AG04450 (cell line): ENCODE measurements around the gene TMEM87B. TPM values are rescaled to one million over a fixed set of nuclear protein-coding genes. Genes with fewer than 3 reads are reported as not detected.

ENCODE experiments used
- CTCF ChIA-PET: fragments of 300-600, 350-600 bp; formaldehyde crosslinking; extraction: SDS; loops from one replicate; lab custom pipeline; 2022; ENCODE audit warnings: antibody characterized with exemption, inconsistent platforms; lab: Charles Lee
- POLR2A ChIA-PET: fragments of 350-600 bp; formaldehyde crosslinking; extraction: SDS; loops from one replicate; lab custom pipeline; 2021; ENCODE audit warnings: antibody characterized with exemption, inconsistent platforms; lab: Yijun Ruan, JAX
- DNase-seq: peaks from one replicate; pipeline ENCODE4 v3.0.0-alpha.2; 2011; ENCODE audit warnings: low read depth, low spot score
- H3K27ac ChIP-seq: one replicate; pipeline ENCODE4 v1.5.1; 2012; ENCODE audit warnings: low read depth, low read length, control low read depth
- H3K27me3 ChIP-seq: one replicate; pipeline ENCODE4 v1.6.0; 2012; ENCODE audit warnings: low read length; ENCODE audit not compliant: control insufficient read depth, insufficient read depth
- H3K4me3 ChIP-seq: 2 replicates; pipeline ENCODE4 v1.5.1; 2011; ENCODE audit warnings: mild to moderate bottlenecking, low read depth, low read length, control low read depth
- H3K9me3 ChIP-seq: 2 replicates; pipeline ENCODE4 v1.5.1; 2012; ENCODE audit warnings: low read length; ENCODE audit not compliant: control insufficient read depth, insufficient read depth
- CTCF ChIP-seq: IDR thresholded peaks from 2 replicates; pipeline ENCODE4 v1.5.1; 2011; ENCODE audit warnings: low read depth, low read length, control low read depth, inconsistent platforms
- polyA plus RNA-seq: library from polyadenylated mRNA; depleted of rRNA; stranded (reverse); fragments of >200 nt; gene quantifications from 2 replicates; pipeline ENCODE4 v1.2.3, GENCODE V29; 2011

The TMEM87B gene
- polyA plus RNA-seq, 1 experiment, result 24.5 TPM

DNA sequence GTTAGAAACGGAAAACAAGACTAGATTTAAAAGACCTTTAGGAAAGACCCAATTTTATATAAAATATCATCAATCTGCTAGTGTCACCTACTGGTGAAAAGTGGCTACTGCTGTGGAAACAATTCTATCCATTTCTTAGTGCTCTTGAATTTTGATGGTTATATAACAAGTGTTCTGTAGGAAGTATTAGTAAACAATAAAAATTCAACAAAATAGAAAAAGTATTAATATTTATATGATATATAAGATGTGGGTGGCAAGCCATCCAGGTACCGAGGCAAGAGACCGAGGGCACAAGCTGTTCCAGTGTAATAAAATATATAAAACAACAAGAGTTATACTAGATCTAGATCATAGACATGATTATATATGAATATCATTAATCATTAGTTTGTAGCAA, 6.2 kb upstream of the TMEM87B start:
- Histone ChIP-seq H3K4me3 (no peak overlapping the region), H3K9me3 (peaks cover 9% of the 10 kb centered on the region), H3K27ac (no peak overlapping the region), H3K27me3 (peaks cover 8% of the 10 kb centered on the region)
- ChIA-PET CTCF (interaction anchor here (0.9 to 6.1 kb wide), 7 partner anchors 16 to 165 kb away, joined by 3 to 103 read pairs (median 4); partner anchors contain the start of gene ANAPC1), POLR2A (no interaction called here)
- no peak for DNase-seq
- peak; percentile 90 for TF ChIP-seq CTCF

DNA sequence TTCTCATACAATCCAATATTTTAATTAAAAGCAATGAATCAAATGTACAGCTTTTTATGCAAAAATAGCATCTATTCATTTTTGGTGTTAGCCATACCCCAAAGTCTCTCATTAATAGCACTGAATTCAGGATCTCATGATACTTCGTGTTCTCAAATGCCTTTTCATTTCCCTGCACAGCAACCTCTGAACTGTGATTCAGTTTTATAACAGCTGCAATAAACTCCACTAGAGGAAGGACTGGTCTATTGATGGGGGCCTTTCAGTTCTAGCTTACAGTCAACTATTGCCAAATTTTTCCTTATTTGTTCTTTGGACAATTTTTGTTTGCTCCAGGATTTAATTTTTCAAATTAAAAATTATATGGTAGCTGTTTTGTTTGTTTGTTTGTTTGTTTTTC, 4.8 kb upstream of the TMEM87B start:
- CTCF ChIA-PET, result interaction anchor here (0.7 to 6.1 kb wide), 10 partner anchors 13 to 403 kb away, joined by 3 to 103 read pairs (median 4); partner anchors contain the start of gene MERTK
- POLR2A ChIA-PET, result no interaction called here
- TF ChIP-seq CTCF, result no peak

DNA sequence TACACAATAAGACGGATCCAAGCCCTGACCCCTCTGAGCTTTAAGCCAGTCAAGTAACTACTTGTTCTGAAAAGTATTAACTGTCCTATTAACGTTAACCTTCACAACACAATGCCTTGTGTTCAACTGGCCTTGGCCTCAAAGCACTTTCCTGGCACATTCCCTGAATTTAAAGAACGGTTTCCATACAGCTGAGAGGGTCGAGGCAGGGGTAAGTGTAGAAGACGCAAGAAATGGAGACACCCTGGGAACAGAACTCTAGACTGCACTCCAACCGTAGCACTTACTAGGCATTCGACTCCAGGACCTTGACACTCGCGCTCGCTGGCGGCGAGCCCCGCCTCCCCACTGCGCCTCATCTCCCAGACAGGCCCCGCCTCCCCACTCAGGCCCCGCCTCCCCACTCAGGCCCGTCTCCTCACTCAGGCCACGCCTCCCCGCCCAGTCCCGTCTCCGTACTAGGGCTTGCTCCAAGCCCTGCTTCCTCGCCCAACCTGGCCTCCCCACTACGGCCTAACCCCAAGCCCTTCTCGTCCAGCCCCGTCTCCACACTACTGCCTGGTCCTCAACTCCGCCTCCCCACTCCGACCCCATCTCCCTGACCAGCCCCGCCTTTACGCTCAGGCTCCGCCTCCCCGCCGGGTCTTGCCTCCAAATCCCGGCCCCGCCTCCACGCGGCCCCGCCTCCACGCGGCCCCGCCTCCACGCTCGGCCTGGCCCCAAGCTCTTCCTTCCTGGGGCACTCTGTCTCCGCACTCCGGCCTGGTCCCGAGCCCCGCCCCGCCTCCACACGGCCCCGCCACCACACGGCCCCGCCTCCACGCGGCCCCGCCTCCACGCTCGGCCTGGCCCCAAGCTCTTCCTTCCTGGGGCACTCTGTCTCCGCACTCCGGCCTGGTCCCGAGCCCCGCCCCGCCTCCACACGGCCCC, 887 bp upstream of the TMEM87B start:
- Histone ChIP-seq H3K4me3 (peak overlapping the region; percentile 84), H3K27me3 (no peaks in the 10 kb centered on the region), H3K9me3 (peaks cover 3% of the 10 kb centered on the region; the same call in 1 of the 2 replicates), H3K27ac (peak overlapping the region; percentile 57)
- POLR2A ChIA-PET, result interaction anchor here (0.6 to 1.5 kb wide), 7 partner anchors 9 to 170 kb away, joined by 3 to 7 read pairs (median 3); partner anchors contain the start of gene ANAPC1
- CTCF ChIA-PET, result interaction anchor here (0.6 to 1.6 kb wide), 3 partner anchors 157 to 171 kb away, joined by 3 to 4 read pairs (median 3); no protein-coding TSS in a partner anchor
- peak; percentile 87 for DNase-seq
- TF ChIP-seq CTCF, result no peak

More for the DNA sequence above, 4.8 kb upstream of the TMEM87B start:
- Histone ChIP-seq H3K27ac (no peak overlapping the region), H3K4me3 (no peak overlapping the region), H3K9me3 (no peaks in the 10 kb centered on the region), H3K27me3 (peaks cover under 1% of the 10 kb centered on the region)
- DNase-seq, result no peak

DNA sequence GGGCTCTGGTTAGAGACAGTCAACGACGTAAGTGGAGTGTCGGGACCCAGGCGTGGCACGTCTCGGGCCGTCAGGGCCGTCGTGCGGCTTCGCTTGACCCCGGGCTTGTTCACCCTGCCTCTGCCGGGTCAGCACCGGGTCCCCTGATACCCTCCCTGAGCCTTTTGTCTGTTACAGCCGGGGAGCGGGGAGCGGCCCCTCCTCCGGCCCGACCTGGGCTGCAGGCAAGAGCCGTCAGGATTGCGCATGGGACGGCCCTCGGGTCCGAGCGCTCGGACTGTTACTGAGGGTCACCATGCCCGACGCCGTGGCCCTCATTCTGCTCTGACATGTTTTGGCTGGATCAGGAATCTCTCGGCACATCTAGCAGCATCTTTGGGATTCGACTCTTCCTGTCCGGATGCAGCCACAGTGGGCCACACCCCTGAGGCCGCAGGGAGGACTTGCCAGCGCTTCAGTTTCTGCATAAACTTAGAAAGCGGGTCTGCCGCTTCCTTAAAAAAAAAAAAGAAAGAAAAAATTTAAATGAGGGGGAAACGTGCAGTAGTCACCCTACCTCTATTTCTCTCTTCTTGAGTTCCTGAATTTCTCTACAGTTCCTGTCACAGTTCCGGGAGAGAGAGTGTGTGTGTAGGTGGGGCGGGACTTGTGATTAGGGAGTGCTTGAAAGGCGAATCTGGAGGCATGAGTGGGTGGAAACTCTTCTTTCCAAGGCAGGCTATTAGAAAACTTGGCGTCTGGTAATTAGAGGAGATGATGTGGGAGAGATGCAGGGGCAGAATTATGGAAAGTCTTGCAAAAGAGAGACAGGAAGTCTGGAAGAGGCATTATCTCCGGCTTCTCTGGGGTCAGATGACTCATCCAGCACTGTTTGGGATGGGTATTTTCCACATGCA, 909 bp downstream of the TMEM87B start:
- ChIA-PET CTCF (no interaction called here), POLR2A (interaction anchor here (0.6 to 1.5 kb wide), 2 partner anchors 28 to 171 kb away, joined by 3 to 8 read pairs; no protein-coding TSS in a partner anchor)
- TF ChIP-seq CTCF, result no peak
- DNase-seq, result peak; percentile 81
- H3K27me3 ChIP-seq, result no peaks in the 10 kb centered on the region
- H3K9me3 ChIP-seq, result peaks cover 3% of the 10 kb centered on the region; the same call in 1 of the 2 replicates
- peak overlapping the region; percentile 87 for H3K4me3 ChIP-seq
- H3K27ac ChIP-seq, result peak overlapping the region; percentile 87
